Middle frontal gyrus (tissue), 1 donor: ENCODE data around the gene PRSS27.

Experiments
- DNase-seq: peaks from one replicate; pipeline ENCODE4 v3.0.0-alpha.2; 2015; ENCODE audit warnings: low spot score; ENCODE audit errors: extremely low spot score

The PRSS27 gene

DNA sequence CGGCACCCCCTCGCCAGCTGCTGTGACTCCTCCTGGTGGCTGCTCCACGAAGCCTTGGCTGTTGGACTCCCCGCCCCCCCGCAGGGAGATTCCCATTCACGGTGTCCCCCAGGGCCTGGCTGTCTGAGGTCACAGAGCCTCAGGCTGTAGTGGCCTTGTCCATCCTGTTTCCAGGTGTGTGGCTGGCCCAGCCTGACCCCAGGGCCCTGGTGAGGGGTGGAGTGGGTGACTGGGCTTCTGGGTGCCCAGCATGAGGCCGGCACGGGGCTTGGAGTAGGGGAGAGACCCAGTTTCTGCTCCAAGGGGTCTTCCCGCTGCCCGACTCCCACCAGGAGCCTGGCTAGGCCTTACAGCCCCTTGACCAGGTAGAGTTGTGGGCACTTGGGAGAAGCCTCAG lies 10.4 kb downstream of the PRSS27 start:
- no peak for DNase-seq

DNA sequence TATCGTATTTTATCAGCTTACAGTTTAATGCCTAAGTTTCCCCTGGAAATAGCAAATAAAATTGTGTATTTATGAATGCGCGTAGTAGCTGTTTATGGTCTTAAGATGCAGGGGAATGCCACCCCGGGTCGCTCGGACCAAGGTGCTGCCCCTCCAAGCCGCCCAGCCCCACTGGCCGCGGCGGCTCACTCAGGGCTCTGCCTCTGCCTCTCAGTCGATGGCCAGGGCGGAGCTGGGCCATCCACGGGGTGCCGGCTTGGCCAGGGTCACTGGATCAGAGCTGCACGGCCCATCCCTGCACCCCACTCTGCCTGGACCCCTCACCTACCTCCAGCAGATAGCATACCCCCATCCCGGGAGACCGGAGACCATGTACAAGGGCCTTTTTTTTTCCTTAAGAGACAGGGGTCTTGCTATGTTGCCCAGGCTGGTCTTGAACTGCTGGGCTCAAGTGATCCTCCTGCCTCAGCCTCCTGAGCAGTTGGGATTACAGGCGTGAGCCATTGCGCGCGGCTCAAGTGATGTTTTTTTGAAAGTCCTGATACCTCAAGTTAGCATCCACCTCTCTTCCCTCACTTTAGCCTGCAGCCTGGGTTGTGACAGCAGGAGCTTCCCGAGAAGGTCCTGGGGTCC lies 11.0 kb downstream of the PRSS27 start:
- DNase-seq = no peak

DNA sequence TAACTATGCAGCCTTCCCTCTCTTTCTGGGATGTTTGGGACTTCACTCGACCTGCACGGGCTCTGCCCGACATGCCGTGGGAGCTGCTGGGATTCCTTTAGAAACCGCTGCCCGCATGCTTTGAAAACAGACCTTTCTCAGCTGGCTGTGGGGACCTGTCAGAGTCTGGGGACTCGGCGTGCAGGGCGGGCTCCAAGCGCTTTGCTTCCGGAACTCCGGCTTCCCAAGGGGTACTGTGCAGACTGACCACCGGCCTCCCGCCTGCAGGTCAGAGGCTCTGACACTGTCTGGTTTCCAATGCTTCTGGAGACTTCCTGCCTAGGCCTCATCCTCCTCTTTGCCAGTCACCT lies 11.8 kb downstream of the PRSS27 start:
- no peak for DNase-seq

DNA sequence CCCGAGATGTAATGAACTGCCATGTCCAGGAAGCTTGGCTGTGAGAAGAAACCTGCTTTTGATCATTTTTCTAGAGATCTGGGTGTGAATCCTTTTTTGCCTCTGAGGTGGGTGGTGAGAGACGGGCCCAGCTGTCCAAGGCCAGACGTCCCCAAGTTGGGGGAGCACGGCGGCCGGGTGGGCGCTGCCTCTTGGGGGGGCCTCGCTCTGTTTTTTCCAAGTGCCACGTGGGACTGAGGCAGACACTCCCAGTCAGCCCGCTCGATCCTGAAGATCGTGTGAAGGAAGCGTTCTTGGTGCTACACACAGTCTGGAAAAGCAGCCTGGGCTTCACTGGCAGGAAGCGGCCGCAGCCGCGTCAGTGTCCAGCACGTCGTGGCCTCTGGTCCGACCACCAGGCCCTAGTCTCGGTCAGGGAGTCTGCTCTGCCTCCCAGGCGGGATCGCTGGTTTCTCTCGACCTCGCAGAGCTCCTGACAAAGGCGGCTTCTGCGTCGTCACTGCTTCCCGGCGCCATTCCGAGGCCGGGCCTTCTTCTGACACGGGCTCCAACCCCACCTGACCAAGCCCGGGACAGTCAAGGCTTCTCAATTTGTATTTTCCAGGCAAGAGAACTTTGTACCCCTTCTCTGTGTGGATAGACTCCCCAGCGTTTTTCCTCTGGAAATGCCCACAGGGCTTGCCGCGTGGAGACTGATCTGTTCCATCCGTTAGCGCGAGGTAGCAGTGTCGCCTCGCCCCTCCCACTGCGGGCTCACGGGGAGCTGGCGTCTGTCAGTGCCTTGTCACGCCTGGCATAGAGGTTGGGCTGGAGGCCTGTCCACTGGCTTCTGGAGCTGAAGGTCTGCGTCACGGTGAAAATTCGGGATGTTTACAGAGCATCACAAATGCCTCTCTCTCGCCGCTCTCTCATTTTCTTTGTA lies 12.4 kb downstream of the PRSS27 start:
- DNase-seq = no peak

DNA sequence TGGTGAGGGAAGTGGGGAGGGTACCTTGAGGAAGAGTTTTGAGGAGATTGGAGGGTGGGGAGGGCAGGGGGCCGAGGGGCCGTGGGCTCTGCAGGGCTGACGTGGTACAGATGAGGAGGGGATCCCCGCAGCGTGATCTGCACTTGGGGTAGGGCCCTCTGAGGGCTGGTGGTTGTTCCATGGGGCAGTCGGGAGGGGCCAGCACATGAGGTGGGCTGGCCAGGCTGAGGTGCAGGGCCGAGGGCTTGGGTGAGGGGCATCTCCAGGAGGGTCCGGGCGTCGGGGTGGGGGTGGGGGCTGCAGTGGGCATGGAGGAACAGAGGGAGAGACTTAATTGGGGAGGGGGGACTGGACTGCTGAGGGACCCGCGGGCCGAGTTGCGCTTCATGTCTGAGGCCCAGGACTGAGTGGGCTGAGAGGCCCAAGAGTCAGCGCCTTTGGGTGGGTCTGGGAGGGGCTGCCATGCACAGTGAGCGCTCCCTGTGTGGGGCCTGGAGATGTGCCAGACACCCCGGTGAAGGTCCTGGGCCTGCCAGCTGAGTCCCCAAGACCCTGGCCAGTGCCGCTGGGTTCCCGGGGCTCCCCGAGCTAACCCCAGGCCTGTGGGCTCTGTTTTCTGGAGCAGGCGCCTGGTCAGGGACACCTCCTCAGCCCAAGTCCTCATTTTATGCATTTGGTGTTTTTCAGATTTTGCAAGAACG lies 13.3 kb downstream of the PRSS27 start:
- no peak for DNase-seq

DNA sequence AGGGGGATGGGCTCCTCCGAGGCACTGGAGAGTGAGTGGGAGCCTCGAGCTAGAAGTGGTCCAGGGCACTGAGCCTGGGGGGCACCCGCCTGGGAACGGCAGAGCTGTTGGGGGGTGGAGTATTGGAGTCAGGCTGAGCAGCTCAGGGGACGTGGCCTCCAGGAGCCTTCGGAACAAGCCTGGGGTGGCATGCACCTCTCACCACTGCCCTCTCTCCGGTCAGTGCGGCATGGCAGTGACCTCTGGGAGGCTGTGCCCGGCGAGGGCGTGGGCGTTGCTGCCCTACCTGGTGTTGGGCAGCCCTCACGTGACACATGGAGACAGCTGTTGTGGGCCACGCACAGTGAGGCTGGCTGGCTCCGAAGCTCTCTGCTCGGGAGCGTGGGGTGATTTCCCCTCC lies 13.9 kb downstream of the PRSS27 start:
- no peak for DNase-seq

DNA sequence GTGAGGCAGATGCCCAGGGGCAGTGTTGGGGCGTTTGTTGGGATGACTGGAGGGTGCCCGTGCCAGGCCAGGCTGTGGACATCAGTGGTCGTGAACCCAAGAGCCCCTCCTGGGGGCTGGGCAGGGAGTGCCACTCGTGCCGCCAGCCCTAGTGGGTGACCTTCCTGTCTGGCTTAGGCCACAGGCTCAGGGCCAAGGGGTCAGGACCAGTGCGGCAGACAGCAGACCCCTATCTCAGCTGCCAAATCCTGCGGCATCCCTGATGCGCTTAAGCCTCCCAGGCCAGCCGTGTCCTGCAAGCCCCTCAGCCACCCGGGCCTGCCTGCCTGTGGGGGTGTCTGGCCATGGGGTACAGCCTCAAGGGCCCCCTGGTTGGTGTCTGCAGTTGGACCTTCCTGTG lies 14.7 kb downstream of the PRSS27 start:
- no peak for DNase-seq

DNA sequence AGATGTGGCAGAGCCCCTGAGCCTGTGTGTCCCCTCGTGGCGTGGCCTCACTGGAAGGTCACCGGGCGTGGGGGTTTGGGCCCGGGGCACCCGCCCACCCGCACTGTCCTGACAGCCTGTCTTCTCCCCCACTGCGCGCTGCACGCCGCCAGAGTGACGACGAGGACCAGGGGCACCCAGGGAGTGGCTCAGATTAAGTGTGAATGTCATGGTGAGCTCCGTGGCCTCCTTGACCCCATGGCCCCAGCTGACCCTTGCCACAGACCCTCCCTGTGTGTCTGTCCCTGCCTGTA lies 15.1 kb downstream of the PRSS27 start:
- DNase-seq = no peak

DNA sequence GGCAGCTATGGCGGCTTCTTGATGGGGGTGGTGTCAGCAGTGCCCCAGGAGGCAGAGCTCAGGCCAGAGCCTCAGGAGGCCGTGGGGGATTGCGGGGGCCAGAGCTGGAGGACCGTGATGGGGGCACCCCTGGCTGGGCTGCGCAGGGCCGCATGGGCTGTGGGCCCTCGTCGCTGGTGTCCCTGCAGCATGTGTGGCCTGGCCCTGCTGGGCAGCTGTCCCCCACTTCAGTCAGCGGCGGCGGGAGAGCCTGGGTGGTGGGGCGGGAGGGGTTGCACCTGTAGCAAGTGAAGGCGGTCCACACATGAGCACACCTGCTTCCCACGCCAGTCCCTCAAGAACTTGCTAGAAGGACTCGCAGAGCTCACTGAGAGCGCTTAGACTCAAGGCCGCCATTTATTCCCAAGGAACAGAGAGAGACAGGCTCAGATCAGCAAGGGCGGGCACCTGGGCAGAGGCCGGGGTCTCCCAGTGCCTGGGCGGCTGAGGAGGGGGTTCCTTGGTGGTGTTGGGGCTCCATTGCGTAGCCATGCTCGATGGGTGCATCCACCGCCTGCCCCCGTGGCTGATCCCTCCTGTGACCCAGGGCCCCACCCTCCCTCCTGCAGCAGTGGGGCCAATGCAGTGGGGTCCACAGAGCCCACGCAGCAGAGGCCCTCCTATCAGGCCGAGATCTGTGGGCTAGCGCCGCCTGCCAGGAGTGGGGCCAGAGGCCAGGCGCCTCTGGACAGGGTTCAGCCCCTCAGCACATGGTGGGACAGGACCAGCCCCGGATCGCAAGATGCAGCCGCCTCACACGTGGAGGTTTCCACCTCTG lies 15.7 kb downstream of the PRSS27 start:
- DNase-seq = no peak

DNA sequence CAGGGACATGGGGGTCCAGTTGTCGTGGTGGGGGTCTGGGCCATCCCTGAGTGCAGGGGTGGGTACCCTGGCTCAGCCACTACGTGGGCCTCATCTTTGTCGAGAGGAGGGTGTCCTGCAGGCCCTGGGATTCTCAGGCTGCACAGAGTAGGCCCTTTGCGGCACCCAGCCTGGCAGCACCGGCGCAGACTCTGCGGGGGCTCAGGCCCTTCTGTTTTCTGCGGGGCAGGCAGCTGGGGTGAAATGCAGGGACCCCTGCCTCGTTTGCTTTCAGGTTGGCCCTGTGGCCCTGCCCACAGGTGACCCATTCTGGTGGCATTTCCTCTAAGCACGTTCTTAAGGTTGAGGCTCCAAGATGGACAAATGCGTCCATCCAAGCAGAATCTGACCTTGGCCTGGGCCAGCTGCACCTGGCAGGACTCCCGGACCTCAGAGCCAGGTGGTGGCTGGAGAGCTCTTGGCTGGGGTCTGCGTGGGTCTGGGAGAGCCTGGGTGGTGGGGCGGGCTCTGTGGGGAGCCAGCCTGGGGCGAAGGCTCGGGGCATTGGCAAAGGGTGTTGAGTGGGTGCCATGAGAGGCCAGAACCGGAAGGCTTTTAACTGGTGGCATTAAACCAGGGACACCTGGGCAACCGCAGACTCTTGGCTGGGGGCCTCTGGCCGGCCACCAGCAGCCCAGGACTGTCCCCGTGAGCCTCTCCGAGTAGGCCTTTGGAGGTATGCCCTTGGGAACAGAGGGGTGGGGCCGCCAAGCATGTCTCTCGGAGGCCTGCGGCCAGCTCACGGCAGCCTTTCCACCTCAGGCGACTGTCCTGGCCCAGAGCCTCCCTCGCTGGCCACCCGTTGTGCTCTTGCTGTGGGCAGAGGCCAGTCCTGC lies 16.9 kb downstream of the PRSS27 start:
- DNase-seq = no peak

DNA sequence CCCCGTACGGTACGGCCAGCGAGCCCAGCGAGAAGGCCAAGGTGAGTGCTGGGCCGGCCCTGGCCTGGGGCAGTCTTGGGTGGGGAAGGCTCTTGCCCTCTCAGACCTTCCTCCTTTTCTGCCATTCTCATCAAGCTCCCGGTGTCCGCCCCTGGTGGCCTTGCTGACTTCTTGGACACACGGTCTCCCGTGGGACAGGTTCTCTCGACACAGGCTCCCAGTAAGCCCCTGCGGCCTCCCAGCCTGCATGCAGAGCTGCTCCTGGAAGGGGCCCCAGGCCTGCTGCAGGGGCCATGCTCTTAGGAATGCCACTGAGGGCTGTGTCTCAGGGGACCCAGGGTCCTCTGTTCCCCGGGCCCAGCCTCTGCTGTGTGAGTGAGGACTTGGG lies 17.6 kb downstream of the PRSS27 start:
- no peak for DNase-seq

DNA sequence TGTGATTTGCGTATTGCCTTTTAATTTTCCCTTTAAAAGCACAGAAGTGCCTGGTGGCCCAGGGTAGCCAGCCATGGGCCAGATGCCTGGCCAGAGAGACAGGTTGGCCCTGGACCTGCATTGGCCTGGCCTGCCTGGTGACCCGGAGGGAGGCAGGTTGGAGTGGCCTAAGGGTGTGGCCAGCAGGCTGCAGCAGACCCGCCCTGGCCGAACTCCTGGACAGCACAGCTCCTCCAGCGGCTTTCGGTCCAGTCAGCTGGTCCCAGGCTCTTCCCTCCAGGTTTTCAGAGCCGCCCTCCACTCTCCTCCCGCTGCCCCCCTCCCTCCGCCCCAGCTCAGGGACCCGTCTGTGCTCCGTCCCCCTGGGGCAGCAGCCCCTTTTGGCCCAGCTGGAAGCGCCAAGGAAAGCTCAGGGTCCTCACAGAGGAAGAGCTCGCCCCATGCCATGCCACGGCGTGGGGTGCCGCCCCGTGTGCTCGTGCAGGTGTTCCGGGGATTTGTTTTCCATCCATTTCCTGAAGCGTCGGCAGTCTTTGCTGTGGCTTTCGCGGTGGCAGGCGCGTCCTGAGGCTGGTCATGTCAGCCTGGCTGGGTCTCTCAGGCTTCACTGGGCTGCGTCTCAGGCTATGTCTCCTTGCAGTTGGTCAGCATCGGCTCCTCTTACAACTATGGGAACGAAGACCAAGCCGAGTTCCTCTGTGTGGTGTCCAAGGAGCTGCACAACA lies 18.1 kb downstream of the PRSS27 start:
- DNase-seq = no peak

DNA sequence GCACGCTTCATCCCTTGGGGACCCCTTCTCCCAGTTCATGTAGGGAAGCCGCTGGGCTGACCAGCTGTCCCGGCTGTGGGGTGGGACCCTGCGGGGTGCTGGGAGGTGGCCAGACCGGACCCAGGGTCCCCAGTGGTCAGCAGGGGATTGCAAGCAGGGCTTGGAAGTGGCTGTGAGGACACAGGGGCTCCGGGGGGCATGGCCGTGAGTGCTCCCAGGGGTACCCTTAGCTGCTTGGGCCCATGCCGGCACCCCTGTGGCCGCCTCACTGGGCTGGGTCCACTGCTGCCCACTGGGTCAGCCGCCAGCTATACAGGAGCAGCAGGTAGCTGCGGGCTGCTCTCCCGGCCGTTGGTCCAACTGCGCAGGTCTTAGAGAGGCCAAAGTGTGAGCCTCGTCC lies 18.8 kb downstream of the PRSS27 start:
- no peak for DNase-seq

DNA sequence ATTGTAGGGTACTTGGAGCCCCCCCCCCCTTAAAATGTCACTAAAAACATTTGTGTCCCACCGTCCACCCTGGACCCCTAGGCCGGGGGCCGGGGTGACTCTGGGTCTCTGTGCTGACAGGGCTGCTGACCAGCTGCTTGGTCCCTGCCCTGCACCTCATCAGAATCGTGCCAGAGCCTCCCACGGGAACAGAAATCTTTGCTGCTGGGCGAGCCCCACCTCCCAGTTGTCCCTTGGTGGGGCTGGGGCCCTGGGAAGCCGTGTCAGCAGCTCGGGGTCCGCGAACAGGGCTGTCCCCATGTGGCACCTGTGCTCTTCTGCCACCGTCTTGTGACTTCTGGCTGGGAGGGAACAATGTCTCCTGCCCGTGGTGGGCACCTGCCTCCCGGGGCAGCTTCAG lies 19.2 kb downstream of the PRSS27 start:
- no peak for DNase-seq

DNA sequence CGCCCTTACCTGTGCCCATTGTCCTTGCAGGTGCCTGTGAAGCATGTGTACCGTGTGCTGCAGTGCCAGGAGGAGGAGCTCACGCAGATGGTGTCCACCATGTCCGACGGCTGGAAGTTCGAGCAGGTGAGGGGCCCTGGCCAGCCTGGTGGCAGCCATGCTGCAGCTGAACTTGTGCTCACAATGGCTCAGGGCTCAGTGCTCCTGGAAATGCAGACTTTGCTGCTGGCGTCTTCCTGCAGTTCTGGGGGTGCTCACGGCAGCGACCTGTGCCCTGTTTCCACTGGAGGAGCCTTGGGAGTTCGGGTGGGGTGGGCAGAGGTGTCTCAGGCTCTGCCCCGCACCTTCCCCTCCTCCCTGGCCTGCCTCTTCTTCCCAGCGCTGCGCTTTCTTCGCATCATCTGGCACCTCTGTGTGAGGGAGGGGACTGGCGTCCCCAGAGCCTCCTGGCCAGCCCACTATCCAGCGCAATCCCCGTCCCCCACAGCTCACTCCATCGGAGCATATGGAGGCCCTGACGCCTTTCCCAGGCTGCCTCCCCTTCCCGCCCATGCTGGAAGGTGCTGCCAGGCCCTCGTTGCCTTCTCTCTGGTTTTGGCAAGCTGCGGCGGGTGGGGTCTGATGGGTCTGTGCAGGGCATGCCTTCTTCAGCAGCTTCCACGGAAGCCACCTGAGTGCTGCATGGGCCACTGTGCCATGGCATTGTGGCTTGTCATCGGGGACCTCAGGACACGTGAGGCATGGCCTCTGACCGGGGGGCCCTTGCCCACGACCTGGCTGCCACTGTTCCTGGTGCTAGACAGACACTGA lies 20.0 kb downstream of the PRSS27 start:
- no peak for DNase-seq

DNA sequence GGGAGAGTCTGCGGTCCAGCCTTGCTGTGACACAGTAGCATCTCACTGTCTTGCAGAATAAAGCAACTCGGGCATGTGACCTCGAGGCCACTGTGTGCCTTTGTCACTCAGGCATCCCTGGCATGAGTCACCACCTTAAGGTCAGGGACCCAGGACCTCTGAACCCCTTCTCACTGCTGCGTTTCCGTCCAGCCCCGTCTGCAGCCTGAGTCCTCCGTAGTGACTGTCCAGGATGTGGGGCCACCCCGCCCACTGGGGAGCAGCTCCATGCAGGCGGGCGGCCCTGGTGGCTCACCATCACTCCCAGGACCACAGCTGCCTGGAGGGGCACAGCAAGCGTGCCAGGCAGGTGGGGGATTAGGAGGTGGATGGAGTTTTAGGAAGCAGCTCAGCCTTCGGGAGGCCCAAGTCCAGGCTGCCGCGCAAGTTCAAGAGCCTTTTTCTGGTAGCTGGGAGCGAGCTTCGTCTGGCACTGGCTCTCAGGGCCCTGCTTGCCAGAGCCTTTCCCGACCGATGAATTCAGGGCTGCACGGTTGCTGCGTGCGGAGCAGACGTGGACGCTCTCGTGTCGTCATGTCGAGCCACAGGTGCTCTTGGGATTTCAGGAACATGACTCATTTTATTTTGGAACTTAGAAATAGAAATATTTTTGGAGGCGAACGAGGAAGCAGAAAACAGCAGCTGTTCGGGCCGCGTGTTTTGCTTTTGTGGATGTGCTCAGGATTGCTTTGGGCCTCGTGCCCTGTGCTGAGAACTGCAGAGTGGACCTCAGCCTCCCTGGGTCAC lies 20.9 kb downstream of the PRSS27 start:
- DNase-seq = peak; percentile 39

DNA sequence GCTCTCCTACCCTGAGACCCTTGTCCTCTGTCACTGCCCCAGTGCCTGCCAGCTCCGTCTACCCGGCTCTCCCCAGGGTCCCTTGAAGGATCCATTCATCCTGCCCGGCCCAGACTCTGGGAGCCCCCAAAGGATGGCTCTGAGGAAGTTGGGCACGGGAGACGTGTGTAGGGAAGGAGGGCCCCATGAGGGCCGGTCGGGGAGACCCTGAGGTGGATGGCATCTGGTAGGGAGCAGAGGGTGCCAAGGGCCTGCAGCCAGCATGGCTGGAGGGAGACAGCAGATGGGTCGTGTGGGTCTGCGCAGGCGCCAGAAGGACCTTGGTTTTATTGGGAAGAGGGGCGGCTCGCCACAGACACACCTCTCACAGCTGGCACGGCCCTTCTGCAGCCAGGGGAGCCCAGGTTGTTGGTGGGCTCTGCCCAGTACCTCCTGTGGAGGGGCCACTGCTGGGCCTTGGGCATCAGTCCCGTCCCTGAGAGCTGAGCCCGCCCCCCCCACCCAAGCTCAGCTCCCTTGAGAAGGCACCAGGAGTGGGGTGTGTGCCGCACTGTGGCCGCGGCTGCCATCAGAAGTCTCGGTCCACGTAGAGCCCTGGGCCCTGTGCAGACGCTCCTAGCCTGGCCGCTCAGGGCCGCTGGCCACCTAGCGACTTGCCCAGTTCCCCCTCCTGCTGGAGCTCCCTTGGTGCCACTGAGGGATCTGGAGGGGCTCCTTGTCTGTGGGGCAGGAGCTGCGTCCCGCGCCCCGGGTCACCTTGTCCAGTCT lies 21.7 kb downstream of the PRSS27 start:
- DNase-seq = no peak
